Peyer's patch (tissue), 4 donors: ENCODE measurements around the gene PACS2.

Experiments used
- CTCF ChIP-seq, 6 experiments: fragments of 450-650 bp in 4 of 6; fragments of 200-600 bp in 2 of 6; sonication (generic) in 1 of 6; IDR thresholded peaks; one replicate each; pipeline ENCODE4 v1.5.1; 2017 to 2019; ENCODE audit warnings: antibody characterized with exemption in 6 of 6, mild to moderate bottlenecking in 3 of 6, moderate library complexity in 1 of 6
- POLR2A ChIP-seq, 2 donors: fragments of 450-650 bp; IDR thresholded peaks; one replicate each; pipeline ENCODE4 v1.5.1; 2017; ENCODE audit warnings: antibody characterized with exemption in 2 of 2, mild to moderate bottlenecking in 2 of 2, moderate library complexity in 2 of 2

GRCh38 chr14:105369653-105370040 lies 55.1 kb downstream of the PACS2 start:
- TF ChIP-seq CTCF (IDR thresholded peaks at IDR 0.05) (no peak), POLR2A (IDR thresholded peaks at IDR 0.05) (no peak)
